Effector memory CD4-positive, alpha-beta T cell (primary cell): ENCODE data around the gene CENPX.
"Not testable (repeated sequence)": the region's sequence is repeated elsewhere in the genome, so short reads cannot be mapped to it uniquely, and the experiment has no call there.

ENCODE experiments used
- DNase-seq, 3 donors: peaks; one replicate each; pipeline ENCODE4 v3.0.0-alpha.2; 2020
- H3K27ac ChIP-seq: 2 replicates; pipeline ENCODE4 v1.7.0; 2013; ENCODE audit warnings: mild to moderate bottlenecking, low read length, moderate library complexity; ENCODE audit not compliant: insufficient read depth, poor library complexity, severe bottlenecking
- H3K27me3 ChIP-seq: replicated peaks from 2 replicates; pipeline ENCODE4 v1.7.0; 2013; ENCODE audit warnings: mild to moderate bottlenecking, low read length; ENCODE audit not compliant: insufficient read depth, control insufficient read depth, poor library complexity, severe bottlenecking
- H3K36me3 ChIP-seq: 2 replicates; pipeline ENCODE4 v1.7.0; 2013; ENCODE audit warnings: mild to moderate bottlenecking, low read length, moderate library complexity; ENCODE audit not compliant: control insufficient read depth, insufficient read depth
- H3K4me1 ChIP-seq: 2 replicates; pipeline ENCODE4 v1.7.0; 2013; ENCODE audit warnings: low read length, mild to moderate bottlenecking; ENCODE audit not compliant: control insufficient read depth, insufficient read depth, poor library complexity, severe bottlenecking
- H3K4me3 ChIP-seq: 2 replicates; pipeline ENCODE4 v1.7.0; 2013; ENCODE audit warnings: low read length, low read depth, mild to moderate bottlenecking; ENCODE audit not compliant: insufficient read depth, poor library complexity, severe bottlenecking
- H3K9me3 ChIP-seq: 2 replicates; pipeline ENCODE4 v1.7.0; 2013; ENCODE audit warnings: mild to moderate bottlenecking, low read length, moderate library complexity; ENCODE audit not compliant: control insufficient read depth

CENPX gene

DNA sequence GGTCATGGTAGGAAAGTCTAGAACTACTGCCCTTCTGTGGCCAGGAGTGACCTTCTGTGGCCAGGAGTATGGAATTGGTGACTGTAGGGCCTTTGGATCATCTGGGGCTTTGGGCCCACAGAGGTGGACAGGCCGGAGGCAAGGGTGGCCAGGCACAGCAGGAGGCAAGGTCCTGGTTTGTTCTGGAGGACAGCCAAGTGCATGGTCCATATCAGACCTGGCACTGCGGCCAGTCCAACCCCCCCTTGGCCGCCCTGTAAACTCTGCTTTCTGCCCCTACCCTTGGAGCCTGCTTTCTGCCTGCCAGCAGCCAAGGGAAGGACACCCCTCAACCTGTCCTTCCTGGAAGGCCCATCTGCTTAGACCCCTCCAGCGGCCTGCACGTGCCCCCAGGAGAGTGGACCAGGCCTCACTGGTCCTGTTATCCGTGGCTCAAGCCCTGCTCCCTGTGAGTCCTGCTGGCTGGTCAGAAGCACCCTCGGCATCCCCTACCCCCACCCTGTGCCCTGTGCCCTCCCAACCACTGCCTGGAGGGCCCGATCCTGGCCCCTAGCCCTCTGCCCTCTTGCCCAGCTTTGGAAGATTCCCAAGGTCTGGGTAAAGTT lies 17.1 kb upstream of the CENPX start:
- Histone ChIP-seq H3K27ac (no peak overlapping the region), H3K4me1 (peaks cover 16% of the 10 kb centered on the region), H3K9me3 (no peaks in the 10 kb centered on the region), H3K4me3 (no peak overlapping the region), H3K27me3 (no peaks in the 10 kb centered on the region), H3K36me3 (no peaks in the 10 kb centered on the region)
- DNase-seq = no peak

DNA sequence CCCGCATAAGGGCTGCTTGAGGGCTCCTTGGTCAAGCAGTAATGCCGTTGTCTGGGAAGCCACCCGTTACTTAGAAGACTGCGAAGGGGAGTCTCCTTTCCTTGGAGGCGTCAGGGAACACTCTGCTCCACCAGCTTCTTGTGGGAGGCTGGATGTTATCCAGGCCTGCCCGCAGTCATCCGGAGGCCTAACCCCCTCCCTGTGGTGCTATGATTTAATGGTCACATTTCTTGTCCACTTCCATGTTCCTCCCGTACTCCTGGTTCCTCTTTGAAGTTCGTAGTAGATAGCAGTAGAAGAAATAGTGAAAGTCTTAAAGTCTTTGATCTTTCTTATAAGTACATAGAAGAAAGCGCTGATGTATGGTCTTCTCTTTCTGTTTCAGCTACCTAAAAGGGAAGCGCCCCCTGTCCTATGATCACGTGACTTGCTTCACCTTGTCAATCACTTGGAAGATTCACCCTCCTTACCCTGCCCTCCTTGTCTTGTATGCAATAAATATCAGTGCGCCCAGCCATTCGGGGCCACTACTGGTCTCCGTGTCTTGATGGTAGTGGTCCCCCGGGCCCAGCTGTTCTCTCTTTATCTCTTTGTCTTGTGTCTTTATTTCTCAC lies 16.2 kb upstream of the CENPX start:
- H3K36me3 ChIP-seq, H3K4me3 ChIP-seq, H3K27me3 ChIP-seq, H3K9me3 ChIP-seq, H3K27ac ChIP-seq, DNase-seq: not testable (repeated sequence)
- peaks cover 16% of the 10 kb centered on the region for H3K4me1 ChIP-seq

DNA sequence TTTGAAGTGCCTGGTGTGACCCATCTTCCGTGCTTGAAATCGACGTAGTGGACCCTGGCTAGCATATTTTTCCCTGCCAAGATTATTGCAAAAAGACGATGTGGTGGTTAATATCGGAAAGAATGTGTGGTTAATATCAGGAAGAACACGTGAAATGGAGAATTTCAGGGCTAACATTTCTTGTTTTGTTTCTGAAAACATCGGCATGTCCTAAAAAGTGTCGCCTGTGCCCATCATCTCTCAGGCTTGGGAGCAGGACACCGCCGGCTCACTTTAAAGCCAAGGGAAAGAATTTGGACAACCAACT lies 15.2 kb upstream of the CENPX start:
- no peak for DNase-seq
- Histone ChIP-seq H3K36me3 (no peaks in the 10 kb centered on the region), H3K27ac (peak overlapping the region; percentile 67), H3K4me1 (peaks cover 16% of the 10 kb centered on the region), H3K27me3 (no peaks in the 10 kb centered on the region), H3K9me3 (no peaks in the 10 kb centered on the region), H3K4me3 (peak overlapping the region; percentile 77)

DNA sequence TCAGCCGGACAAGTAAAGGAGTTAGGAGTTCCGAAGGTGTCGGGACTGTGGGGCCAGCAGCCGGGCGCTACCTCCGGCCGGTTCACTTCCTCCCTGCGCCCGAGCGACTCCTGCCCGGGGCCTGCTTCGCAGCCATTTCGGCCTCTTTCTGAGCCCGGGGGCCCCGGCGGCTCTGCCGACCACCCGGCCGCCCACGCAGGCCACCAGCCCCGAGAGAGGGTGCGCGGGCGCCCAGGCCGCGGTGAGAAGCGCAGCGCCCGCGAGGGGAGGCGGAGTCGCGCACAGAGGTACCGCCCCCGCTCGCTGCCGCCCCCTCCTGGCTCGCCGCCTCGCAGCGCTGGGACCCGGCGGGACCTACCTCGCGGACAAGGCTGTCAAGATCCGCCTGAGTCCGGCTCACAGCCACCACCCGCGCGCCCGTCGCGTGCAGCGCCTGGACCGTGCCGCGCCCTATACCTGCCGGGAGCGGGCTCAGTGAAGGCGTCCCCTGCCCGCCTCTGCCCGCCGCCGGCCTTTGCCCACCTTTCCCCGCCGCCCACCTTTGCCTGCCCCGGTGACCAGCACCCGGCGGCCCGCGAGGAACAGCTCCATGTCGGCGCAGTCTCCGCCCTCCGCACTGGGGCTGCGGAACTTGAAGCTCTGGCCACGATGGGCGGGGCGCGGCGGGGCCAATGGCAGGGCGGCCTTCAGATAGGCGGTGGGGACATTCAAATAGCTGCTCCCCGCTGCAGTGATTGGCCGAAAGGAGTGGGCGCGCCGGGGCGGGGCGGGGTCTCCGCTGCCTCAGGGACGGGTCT lies 14.6 kb upstream of the CENPX start, which contains the start of gene DCXR:
Gene DCXR (minus strand): TSS at position 606 of the 797 bp plus-strand sequence. CDS start 15 bp downstream, at position 591.
- peak within 1 kb of the TSS; percentile 67 for H3K27ac ChIP-seq
- peak within 1 kb of the TSS; percentile 77 for H3K4me3 ChIP-seq
- peak; percentile 89 to 92 (median 92) for DNase-seq
- H3K4me1 ChIP-seq = peaks cover 16% of the 10 kb centered on the region
- no peaks in the 10 kb centered on the region for H3K36me3 ChIP-seq
- H3K9me3 ChIP-seq = no peaks in the 10 kb centered on the region
- H3K27me3 ChIP-seq = no peaks in the 10 kb centered on the region

DNA sequence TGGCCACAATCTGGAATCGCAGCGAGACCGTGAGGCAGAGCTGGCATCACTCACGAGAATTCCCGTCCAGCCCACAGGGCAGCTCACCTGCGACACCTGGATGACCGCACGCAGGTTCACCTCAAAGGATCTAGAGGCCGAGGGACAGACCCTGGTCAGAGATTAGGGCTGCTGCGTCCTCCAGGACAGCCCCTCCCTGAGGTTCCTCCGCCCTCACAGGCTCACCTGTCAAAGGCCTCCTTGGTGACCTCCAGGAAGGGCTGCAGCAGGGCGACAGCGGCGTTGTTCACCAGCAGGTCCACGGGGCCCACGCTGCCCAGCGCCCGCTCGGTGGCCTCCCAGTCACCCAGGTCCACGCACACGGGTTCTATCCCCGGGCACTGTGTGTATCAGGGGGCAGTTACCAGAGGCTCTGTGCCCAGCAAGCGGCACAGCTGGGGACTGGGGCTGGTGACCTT lies 14.0 kb upstream of the CENPX start:
- no peaks in the 10 kb centered on the region for H3K36me3 ChIP-seq
- H3K27me3 ChIP-seq = no peaks in the 10 kb centered on the region
- no peaks in the 10 kb centered on the region for H3K9me3 ChIP-seq
- H3K4me3 ChIP-seq = peak overlapping the region; percentile 77
- peaks cover 20% of the 10 kb centered on the region for H3K4me1 ChIP-seq
- H3K27ac ChIP-seq = peak overlapping the region; percentile 67
- DNase-seq = no peak

DNA sequence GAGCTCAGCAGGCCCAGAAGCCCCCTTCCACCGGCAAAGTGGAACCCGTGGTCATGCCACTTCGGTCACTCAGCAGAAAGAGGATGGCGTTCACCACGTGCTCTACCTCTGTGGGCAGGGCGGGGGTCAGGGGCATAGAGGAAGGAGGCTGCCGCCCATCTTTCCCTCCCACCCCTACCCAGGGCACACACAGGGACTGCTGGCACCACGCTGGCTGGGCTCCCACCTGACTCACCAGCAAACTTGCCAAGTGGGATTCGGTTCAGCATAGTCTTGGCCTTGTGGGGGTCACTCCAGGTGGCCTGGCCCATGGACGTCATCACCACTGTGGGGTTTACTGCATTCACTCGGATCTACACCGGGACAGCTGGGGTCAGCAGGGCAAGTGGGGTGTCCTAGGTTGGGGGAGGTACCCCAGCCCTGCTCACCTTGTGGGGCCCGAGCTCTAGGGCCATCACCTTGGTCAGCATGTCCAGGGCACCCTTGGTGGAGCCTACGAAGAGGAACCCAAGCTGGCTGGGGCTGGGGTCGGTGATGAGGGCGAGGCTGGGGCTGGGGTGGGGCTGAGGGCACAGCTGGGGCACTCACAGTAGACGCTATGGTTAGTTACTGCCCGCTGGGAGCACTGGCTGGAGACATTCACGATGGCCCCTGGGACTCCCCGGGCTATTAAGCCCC lies 13.4 kb upstream of the CENPX start:
- H3K36me3 ChIP-seq = no peaks in the 10 kb centered on the region
- no peaks in the 10 kb centered on the region for H3K9me3 ChIP-seq
- no peak overlapping the region for H3K27ac ChIP-seq
- no peaks in the 10 kb centered on the region for H3K27me3 ChIP-seq
- peaks cover 20% of the 10 kb centered on the region for H3K4me1 ChIP-seq
- no peak for DNase-seq
- no peak overlapping the region for H3K4me3 ChIP-seq

DNA sequence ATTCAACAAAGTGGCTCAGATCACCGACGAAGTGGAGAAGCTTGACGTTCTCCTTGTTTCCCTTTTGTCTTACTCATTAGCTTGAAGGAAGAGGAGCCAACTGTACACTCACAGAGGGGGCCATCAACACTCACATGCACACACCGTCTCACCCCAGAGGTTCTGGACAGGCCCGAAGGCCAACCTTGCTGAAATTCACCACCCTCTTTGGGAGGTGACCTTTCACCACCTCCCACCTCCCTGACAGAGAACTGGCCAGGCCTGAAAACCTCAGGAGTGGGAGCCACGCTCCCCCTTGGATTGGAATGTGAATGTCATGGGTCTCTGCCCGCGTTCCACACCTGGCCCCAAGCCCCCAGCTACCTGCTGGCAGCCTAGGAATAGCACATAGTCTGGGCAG lies 12.8 kb upstream of the CENPX start:
- DNase-seq = no peak
- Histone ChIP-seq H3K27ac (no peak overlapping the region), H3K36me3 (no peaks in the 10 kb centered on the region), H3K27me3 (no peaks in the 10 kb centered on the region), H3K9me3 (no peaks in the 10 kb centered on the region), H3K4me3 (no peak overlapping the region), H3K4me1 (peaks cover 21% of the 10 kb centered on the region)

DNA sequence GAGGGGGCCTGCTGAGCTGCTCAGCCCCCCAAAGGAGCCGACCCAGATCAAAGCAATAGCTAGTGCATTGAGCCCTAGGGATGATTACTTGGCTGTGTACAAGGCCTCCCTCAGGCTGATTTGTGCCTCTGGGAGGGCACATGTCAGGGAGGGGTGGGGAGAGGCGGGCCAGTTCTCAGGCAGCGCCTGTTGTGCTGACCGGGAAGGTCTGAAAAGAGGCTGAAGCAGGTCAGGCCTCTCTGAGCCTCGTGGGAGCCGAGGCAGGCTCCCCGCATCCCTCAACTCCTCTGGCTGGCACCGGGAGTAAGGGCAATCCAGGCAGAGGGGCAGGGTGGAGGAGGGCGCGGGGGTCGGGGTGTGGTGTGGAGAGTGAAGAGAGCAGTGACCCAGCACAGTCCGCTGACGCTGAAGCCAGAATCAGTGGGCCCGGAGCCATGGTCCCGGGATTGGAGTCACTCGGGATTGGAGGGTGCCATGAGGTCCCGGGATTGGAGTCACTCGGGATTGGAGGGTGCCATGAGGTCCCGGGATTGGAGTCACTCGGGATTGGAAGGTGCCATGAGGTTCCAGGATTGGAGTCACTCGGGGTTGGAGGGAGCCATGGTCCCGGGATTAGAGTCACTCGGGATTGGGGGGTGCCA lies 11.8 kb upstream of the CENPX start:
- Histone ChIP-seq H3K27me3 (no peaks in the 10 kb centered on the region), H3K36me3 (no peaks in the 10 kb centered on the region), H3K27ac (no peak overlapping the region), H3K4me3 (no peak overlapping the region), H3K4me1 (peaks cover 29% of the 10 kb centered on the region), H3K9me3 (no peaks in the 10 kb centered on the region)
- no peak for DNase-seq

DNA sequence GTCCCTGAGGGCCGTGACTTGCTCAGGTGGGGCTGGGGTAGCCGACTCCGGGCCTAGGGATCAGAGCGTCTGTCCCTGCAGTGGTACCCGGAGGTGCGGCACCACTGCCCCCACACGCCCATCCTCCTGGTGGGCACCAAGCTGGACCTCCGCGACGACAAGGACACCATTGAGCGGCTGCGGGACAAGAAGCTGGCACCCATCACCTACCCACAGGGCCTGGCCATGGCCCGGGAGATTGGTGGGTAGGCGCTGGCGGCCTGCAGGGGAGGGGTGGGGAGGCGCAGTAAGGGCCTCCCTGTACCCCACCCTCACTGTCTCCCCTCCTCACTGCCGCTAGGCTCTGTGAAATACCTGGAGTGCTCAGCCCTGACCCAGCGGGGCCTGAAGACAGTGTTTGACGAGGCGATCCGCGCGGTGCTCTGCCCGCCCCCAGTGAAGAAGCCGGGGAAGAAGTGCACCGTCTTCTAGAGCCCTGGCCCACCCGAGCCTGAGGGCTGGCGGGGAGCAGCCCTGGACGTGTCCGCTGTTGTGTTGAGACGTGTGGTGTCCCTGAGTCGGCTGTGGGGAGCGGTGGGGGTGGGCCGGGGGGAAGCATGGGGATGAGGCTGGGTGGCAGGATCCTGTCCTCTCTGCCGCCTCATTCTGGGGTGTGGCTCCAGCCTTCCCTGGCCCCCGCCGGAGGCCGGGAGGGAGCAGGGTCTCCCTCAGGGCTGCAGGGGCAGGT lies 10.8 kb upstream of the CENPX start:
- Histone ChIP-seq H3K9me3 (no peaks in the 10 kb centered on the region), H3K4me3 (no peak overlapping the region), H3K36me3 (no peaks in the 10 kb centered on the region), H3K4me1 (peaks cover 29% of the 10 kb centered on the region), H3K27me3 (no peaks in the 10 kb centered on the region), H3K27ac (no peak overlapping the region)
- DNase-seq = no peak
